HEK293 (cell line): ENCODE results near the gene SLC4A1AP.

Experiments
- GFI1B ChIP-seq: fragments of 450-650 bp; formaldehyde crosslinking; IDR thresholded peaks from 2 replicates; pipeline ENCODE4 v1.5.1; 2016; ENCODE audit warnings: missing biosample characterization, missing genetic modification characterization
- GLIS2 ChIP-seq: fragments of 450-650 bp; formaldehyde crosslinking; IDR thresholded peaks from 2 replicates; pipeline ENCODE4 v1.5.1; 2016; ENCODE audit warnings: missing biosample characterization, missing genetic modification characterization
- OSR2 ChIP-seq: fragments of 450-650 bp; formaldehyde crosslinking; IDR thresholded peaks from 2 replicates; pipeline ENCODE4 v1.5.1; 2016; ENCODE audit warnings: missing biosample characterization, missing genetic modification characterization
- RBAK ChIP-seq: fragments of 450-650 bp; formaldehyde crosslinking; IDR thresholded peaks from 2 replicates; pipeline ENCODE4 v1.5.1; 2016; ENCODE audit warnings: missing biosample characterization, missing genetic modification characterization
- SETDB1 ChIP-seq: IDR thresholded peaks from one replicate; pipeline ENCODE4 v1.6.1; 2017; ENCODE audit warnings: mild to moderate bottlenecking, low read length, moderate library complexity, mixed read lengths; ENCODE audit not compliant: insufficient read length
- WT1 ChIP-seq: fragments of 450-650 bp; formaldehyde crosslinking; IDR thresholded peaks from 2 replicates; pipeline ENCODE4 v1.5.1; 2016; ENCODE audit warnings: missing biosample characterization, missing genetic modification characterization
- ZBTB1 ChIP-seq: fragments of 450-650 bp; formaldehyde crosslinking; IDR thresholded peaks from 2 replicates; pipeline ENCODE4 v1.5.1; 2016; ENCODE audit warnings: missing biosample characterization, missing genetic modification characterization
- ZBTB48 ChIP-seq: fragments of 450-650 bp; formaldehyde crosslinking; IDR thresholded peaks from 2 replicates; pipeline ENCODE4 v1.5.1; 2016; ENCODE audit warnings: missing biosample characterization, missing genetic modification characterization
- ZBTB8A ChIP-seq: fragments of 450-650 bp; formaldehyde crosslinking; IDR thresholded peaks from 2 replicates; pipeline ENCODE4 v1.5.1; 2016; ENCODE audit warnings: missing biosample characterization, missing genetic modification characterization
- ZFHX2 ChIP-seq: fragments of 450-650 bp; formaldehyde crosslinking; conservative IDR thresholded peaks from 2 replicates; pipeline ENCODE4 v1.5.1; 2016; ENCODE audit warnings: missing biosample characterization, missing genetic modification characterization
- ZFP69B ChIP-seq: fragments of 450-650 bp; formaldehyde crosslinking; IDR thresholded peaks from 2 replicates; pipeline ENCODE4 v1.5.1; 2016; ENCODE audit warnings: missing biosample characterization, missing genetic modification characterization
- ZNF140 ChIP-seq: fragments of 450-650 bp; formaldehyde crosslinking; IDR thresholded peaks from 2 replicates; pipeline ENCODE4 v1.5.1; 2016; ENCODE audit warnings: missing biosample characterization, missing genetic modification characterization
- ZNF146 ChIP-seq: fragments of 450-650 bp; formaldehyde crosslinking; IDR thresholded peaks from 2 replicates; pipeline ENCODE4 v1.5.1; 2016; ENCODE audit warnings: missing biosample characterization, missing genetic modification characterization
- ZNF169 ChIP-seq: fragments of 450-650 bp; formaldehyde crosslinking; IDR thresholded peaks from 2 replicates; pipeline ENCODE4 v1.5.1; 2016; ENCODE audit warnings: missing biosample characterization, missing genetic modification characterization
- ZNF175 ChIP-seq: fragments of 450-650 bp; formaldehyde crosslinking; IDR thresholded peaks from 2 replicates; pipeline ENCODE4 v1.5.1; 2016; ENCODE audit warnings: missing biosample characterization, missing genetic modification characterization
- ZNF184 ChIP-seq: fragments of 450-650 bp; IDR thresholded peaks from 2 replicates; pipeline ENCODE4 v1.5.1; 2018; ENCODE audit warnings: missing biosample characterization, mild to moderate bottlenecking, missing genetic modification characterization
- ZNF19 ChIP-seq: fragments of 450-650 bp; formaldehyde crosslinking; IDR thresholded peaks from 2 replicates; pipeline ENCODE4; 2016; ENCODE audit warnings: missing biosample characterization, missing genetic modification characterization, low read depth
- ZNF223 ChIP-seq: fragments of 450-650 bp; formaldehyde crosslinking; IDR thresholded peaks from 2 replicates; pipeline ENCODE4 v1.5.1; 2016; ENCODE audit warnings: missing biosample characterization, missing genetic modification characterization
- ZNF354C ChIP-seq: fragments of 450-650 bp; formaldehyde crosslinking; IDR thresholded peaks from 2 replicates; pipeline ENCODE4 v1.5.1; 2016; ENCODE audit warnings: missing biosample characterization, missing genetic modification characterization, low read depth, borderline replicate concordance
- ZNF398 ChIP-seq: fragments of 450-650 bp; formaldehyde crosslinking; IDR thresholded peaks from 2 replicates; pipeline ENCODE4 v1.5.1; 2017; ENCODE audit warnings: missing biosample characterization, missing genetic modification characterization
- ZNF433 ChIP-seq: fragments of 450-650 bp; formaldehyde crosslinking; IDR thresholded peaks from 2 replicates; pipeline ENCODE4 v1.5.1; 2016; ENCODE audit warnings: missing biosample characterization, missing genetic modification characterization, low read depth
- ZNF555 ChIP-seq: fragments of 450-650 bp; formaldehyde crosslinking; conservative IDR thresholded peaks from 2 replicates; pipeline ENCODE4 v1.5.1; 2017; ENCODE audit warnings: missing biosample characterization, mild to moderate bottlenecking, missing genetic modification characterization, inconsistent platforms
- ZNF561 ChIP-seq: fragments of 450-650 bp; IDR thresholded peaks from 2 replicates; pipeline ENCODE4 v1.5.1; 2018; ENCODE audit warnings: missing biosample characterization, missing genetic modification characterization, borderline replicate concordance
- ZNF658 ChIP-seq: fragments of 450-650 bp; formaldehyde crosslinking; IDR thresholded peaks from 2 replicates; pipeline ENCODE4; 2016; ENCODE audit warnings: missing biosample characterization, missing genetic modification characterization
- ZNF692 ChIP-seq: fragments of 450-650 bp; formaldehyde crosslinking; IDR thresholded peaks from 2 replicates; pipeline ENCODE4 v1.5.1; 2016; ENCODE audit warnings: missing biosample characterization, missing genetic modification characterization
- ZNF768 ChIP-seq: fragments of 450-650 bp; formaldehyde crosslinking; IDR thresholded peaks from 2 replicates; pipeline ENCODE4 v1.5.1; 2018; ENCODE audit warnings: missing biosample characterization, mild to moderate bottlenecking, missing genetic modification characterization
- ZNF785 ChIP-seq: fragments of 450-650 bp; formaldehyde crosslinking; IDR thresholded peaks from 2 replicates; pipeline ENCODE4 v1.5.1; 2016; ENCODE audit warnings: missing biosample characterization, missing genetic modification characterization
- TF ChIP-seq, protein P1 (sequence below): fragments of 450-650 bp; formaldehyde crosslinking; IDR thresholded peaks from 2 replicates; pipeline ENCODE4 v1.5.1; 2016; ENCODE audit warnings: missing biosample characterization, missing genetic modification characterization
- TF ChIP-seq, protein P2 (sequence below): fragments of 450-650 bp; formaldehyde crosslinking; optimal IDR thresholded peaks from 2 replicates; pipeline ENCODE3; 2016; ENCODE audit warnings: missing biosample characterization, mild to moderate bottlenecking, missing genetic modification characterization

SLC4A1AP gene

DNA sequence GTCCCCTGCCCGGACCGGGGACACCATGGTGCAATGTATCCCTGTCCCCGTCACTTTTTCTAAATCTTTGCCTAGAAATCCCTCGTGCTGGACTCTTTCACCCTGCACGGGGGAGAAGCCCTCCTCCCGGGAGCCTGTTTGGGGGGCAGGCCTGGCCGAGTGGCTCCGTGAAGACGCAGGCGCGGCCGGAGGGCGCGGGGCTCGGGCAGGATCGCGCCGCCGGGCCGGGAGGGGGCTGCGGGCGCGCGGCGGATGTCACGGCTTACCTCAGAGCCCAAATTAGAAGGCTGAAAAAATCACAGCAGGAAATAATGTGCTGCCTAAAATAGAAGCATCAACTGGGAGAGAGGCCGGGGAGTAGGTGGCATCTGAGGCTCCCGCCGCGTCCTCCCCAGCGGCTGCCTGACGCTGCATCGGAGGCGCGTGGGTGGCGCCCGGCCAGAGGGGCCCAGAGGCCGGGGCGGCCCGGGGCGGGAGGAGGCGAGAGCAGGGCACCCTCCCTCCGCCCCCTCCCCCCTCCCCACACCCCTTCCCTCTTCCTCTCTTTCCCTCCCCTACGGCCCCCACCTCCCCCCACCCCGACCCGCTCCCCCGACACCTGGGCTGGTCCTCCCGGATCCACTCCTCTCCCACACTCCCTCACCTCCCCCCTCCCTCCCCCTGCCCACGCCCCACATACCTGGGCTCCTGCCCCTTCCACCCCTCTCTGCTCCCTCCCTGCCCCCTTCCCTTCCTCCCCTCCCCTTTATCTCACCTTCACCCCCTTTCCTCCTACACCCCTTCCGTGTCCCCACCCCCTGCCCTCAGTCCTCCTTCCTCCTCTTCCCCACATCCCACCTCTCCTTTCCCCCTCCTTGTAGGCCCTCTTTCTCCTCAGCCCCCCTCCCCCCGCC lies 51.9 kb downstream of the SLC4A1AP start (continued):
- TF ChIP-seq, protein P1, sequence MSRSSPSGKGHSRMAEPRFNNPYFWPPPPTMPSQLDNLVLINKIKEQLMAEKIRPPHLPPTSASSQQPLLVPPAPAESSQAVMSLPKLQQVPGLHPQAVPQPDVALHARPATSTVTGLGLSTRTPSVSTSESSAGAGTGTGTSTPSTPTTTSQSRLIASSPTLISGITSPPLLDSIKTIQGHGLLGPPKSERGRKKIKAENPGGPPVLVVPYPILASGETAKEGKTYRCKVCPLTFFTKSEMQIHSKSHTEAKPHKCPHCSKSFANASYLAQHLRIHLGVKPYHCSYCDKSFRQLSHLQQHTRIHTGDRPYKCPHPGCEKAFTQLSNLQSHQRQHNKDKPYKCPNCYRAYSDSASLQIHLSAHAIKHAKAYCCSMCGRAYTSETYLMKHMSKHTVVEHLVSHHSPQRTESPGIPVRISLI (tag by site-specific recombination) = peak; percentile 26; the same call in 1 of the 2 replicates
- TF ChIP-seq ZNF555 (tag by site-specific recombination) = no peak
- no peak for TF ChIP-seq ZNF354C (tag by site-specific recombination)
- 0 out of 2 replicates have a peak, but pooled peaks have one; percentile 34 for TF ChIP-seq OSR2 (tag by site-specific recombination)
- TF ChIP-seq ZNF140 = no peak
- TF ChIP-seq, protein P2, sequence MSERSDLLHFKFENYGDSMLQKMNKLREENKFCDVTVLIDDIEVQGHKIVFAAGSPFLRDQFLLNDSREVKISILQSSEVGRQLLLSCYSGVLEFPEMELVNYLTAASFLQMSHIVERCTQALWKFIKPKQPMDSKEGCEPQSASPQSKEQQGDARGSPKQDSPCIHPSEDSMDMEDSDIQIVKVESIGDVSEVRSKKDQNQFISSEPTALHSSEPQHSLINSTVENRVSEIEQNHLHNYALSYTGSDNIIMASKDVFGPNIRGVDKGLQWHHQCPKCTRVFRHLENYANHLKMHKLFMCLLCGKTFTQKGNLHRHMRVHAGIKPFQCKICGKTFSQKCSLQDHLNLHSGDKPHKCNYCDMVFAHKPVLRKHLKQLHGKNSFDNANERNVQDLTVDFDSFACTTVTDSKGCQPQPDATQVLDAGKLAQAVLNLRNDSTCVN (tag by site-specific recombination) = peak; percentile 44
- peak; percentile 39; the same call in 1 of the 2 replicates for TF ChIP-seq GLIS2 (tag by site-specific recombination)
- no peak for TF ChIP-seq ZNF19
- no peak for TF ChIP-seq ZNF658 (tag by site-specific recombination)
- no peak for TF ChIP-seq ZBTB48 (tag by site-specific recombination)
- no peak for TF ChIP-seq ZNF768 (tag by site-specific recombination)
- no peak for TF ChIP-seq ZNF223 (tag by site-specific recombination)
- peak; percentile 44; the same call in 1 of the 2 replicates for TF ChIP-seq ZNF692 (tag by site-specific recombination)
- no peak for TF ChIP-seq ZNF146 (tag by site-specific recombination)
- TF ChIP-seq RBAK (tag by site-specific recombination) = no peak
- TF ChIP-seq ZBTB1 (tag by site-specific recombination) = no peak
- TF ChIP-seq ZNF433 = no peak
- no peak for TF ChIP-seq ZNF175 (tag by site-specific recombination)
- peak; percentile 76 for TF ChIP-seq WT1
- TF ChIP-seq ZNF398 (tag by site-specific recombination) = peak; percentile 81
- TF ChIP-seq SETDB1 = no peak
- TF ChIP-seq ZNF169 (tag by site-specific recombination) = no peak
- TF ChIP-seq ZNF184 (tag by site-specific recombination) = 0 out of 2 replicates have a peak, but pooled peaks have one; percentile 46
- TF ChIP-seq ZBTB8A (tag by site-specific recombination) = peak; percentile 62
- peak; percentile 45; the same call in 1 of the 2 replicates for TF ChIP-seq GFI1B
- TF ChIP-seq ZFHX2 (tag by site-specific recombination) = peak; percentile 76
- peak; percentile 60; the same call in 1 of the 2 replicates for TF ChIP-seq ZNF561 (tag by site-specific recombination)
- no peak for TF ChIP-seq ZNF785 (tag by site-specific recombination)
- 0 out of 2 replicates have a peak, but pooled peaks have one; percentile 33 for TF ChIP-seq ZFP69B (tag by site-specific recombination)
